HK-2 (cell line): ENCODE measurements around the gene GCM1.
A peak's percentile ranks its signal among the peaks of the same experiment; 100 is the strongest.

ENCODE experiments used
- DNase-seq: peaks from one replicate; pipeline ENCODE4 v3.0.0-alpha.2; 2018; ENCODE audit not compliant: unreplicated experiment

The GCM1 gene

GRCh38 chr6:53152576-53152975 lies 3.9 kb upstream of the GCM1 start:
- DNase-seq: no peak

- no peak for DNase-seq
Measured at GRCh38 chr6:53151676-53152075, 3.0 kb upstream of the GCM1 start.

DNA sequence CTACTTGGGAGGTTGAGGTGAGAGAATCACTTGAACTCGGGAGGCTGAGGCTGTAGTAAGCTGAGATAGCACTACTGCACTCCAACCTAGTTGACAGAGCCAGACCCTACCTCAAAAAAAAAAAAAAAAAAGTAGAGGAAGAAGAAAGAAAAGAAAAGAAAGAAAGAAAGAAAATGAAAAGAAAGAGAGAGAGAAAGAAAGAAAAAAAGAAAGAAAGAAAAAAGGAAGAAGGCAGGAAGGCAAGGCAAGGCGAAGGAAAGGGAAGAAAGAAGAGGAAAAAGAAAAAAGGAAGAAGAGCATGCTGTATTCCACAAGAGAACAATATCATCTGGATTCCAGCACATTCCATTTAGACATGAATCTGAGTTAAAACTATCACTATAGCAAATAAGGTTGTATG lies 3.8 kb downstream of the GCM1 start:
- DNase-seq: no peak

GRCh38 chr6:53143710-53144109 lies 4.9 kb downstream of the GCM1 start:
- DNase-seq: no peak

DNA sequence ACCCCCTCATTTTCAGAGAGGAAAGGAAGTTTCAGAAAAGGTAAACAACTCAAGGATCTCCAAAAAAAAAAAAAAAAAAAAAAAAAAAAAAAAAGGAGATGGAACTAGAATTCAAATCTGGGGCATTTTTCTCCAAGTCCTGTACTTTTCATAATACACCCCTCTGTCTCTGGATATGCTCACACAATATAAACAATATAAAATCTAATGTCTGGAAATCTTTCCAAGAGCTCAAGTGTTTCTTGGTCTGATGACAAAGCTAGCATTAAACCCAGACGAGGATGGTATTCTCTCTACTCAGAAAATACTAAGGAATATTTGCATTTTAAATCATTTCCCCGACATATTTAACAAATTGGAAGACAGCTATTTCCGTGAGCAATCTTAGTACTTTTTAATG lies 5.8 kb downstream of the GCM1 start:
- no peak for DNase-seq

DNA sequence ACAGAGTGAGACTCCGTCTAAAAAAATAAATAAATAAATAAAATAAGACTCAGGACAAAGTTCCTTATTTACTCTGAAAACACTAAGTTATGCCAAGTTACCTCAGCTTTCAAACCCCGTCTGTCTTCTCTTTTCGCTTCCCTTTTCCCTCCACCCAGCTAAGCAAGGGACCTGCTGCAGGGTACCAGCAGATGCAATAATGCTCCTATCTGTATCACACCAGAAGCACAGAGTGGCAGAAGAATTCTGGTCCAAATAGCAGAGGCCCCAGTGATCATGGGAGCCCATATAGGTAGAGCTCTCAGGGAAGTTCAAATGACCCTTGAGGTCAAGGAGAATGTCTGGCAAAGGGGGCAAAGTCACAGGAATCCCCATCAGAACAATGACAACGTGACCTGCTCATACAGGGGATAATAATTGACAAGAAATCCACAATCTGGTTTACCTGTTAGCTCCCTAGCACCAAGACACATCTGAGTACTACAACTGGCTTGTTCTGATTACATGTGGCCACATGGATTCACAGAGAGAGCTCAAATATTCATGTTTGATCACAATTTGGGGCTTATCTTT lies 8.7 kb downstream of the GCM1 start:
- DNase-seq: no peak

DNA sequence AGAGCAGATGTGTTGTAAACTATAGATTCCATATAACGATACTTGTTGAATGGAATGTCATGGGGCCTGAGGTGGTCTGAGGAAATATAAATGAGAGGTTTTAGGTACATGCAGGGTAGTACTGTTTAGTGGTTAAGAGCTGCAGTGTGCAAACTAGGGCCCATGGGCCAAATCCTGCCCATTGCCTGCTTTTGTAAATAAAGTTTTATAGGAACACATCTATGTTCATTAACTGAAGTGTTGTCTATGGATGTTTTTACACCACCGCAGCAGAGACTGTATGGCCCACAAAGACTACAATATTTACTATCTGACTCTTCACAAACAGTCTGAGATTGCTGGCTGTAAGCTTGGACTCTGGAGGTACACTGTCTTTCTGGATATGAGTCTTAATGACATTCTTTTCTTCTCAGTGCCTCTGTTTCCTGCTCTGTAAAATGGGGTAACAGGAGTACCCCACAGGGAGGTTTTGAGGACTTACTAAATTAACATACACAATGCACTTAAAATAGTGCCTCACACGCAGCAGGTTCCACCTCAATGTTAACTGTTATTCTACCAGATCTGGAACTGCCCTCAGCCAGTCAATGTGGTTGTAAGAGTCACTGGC lies 12.5 kb downstream of the GCM1 start:
- no peak for DNase-seq

DNA sequence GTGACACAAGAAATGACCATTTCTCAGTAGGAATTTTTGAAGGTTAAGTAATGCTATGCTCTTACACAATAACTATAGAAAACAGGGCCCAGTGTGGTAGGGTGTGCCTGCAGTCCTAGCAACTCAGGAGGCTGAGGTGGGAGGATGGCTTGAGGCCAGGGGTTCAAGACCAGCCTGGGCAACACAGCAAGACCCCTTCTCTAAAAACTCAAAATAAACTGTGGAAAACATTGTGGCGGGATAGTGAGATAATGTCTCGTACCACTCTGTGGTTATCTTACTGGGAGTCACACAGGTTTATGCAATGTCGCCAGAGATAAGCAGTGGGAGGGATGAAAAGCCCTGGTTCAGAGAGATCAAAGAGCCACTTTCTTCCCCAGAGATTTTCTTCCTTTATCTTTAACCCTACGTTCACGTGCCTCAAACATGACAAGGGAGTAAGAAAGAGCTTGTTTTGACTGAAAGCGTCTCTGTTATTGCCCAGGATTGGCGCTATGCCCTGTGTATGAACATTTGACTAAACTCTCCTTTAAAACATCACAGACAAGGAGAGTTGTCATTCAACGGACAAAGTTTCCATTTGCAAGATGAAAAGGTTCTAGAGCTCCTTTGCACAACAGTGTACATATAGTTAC lies 13.9 kb downstream of the GCM1 start:
- no peak for DNase-seq

GRCh38 chr6:53133961-53134360 lies 14.7 kb downstream of the GCM1 start:
- DNase-seq: no peak

- no peak for DNase-seq
Measured at GRCh38 chr6:53130569-53131290, 17.9 kb downstream of the GCM1 start.

- peak; percentile 35 for DNase-seq
Measured at GRCh38 chr6:53128842-53129241, 19.8 kb downstream of the GCM1 start.

- no peak for DNase-seq
Measured at GRCh38 chr6:53125276-53125675, 23.4 kb downstream of the GCM1 start.

GRCh38 chr6:53124131-53124800 lies 24.4 kb downstream of the GCM1 start:
- no peak for DNase-seq

DNA sequence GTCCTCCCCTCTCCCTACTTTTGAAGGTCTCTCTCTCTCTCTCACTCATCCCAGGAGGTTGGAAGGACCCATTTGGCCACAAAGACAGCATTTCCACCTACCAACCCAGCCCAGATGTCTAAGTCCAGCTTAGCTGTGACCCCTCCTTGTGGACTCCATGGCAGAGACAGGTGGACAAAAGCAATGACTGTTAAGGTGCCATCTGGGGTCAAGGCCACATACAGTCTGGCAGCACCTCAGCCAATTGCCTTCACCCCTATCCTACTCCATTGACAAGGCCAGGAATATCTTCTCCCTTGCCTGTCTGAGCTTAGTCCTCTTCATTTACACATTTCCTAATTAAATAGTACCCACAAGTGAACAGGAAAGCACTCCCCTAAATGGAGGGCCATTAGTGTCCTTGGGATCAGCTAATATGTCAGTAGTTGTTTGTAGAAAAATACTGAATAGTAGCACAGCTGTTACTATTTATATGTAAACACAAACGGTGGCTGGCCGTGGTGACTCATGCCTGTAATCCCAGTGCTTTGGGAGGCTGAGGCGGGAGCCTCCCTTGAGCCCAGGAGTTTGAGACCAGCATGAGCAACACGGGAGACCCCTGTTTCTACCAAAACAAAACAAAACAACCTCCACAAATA lies 28.8 kb downstream of the GCM1 start:
- DNase-seq: no peak

DNA sequence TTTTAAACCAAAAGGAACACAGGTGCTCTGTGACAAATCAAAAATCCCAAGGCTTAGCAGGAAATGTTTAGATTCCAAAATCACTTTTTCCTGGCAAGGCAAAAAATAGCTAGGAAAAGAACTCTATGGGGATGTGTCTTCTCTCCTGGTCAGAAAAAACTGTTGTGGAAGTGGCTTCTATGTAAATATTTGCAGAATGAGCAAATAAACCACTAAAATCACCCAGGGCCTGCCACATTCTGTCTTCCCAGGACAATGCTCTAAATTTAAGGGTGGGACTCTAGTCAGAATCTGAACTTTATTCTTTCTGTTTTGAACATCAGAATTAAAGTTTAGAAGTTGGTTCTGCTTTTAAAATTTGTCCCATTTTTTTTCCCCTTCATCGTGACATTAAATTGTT lies 29.3 kb downstream of the GCM1 start:
- no peak for DNase-seq

DNA sequence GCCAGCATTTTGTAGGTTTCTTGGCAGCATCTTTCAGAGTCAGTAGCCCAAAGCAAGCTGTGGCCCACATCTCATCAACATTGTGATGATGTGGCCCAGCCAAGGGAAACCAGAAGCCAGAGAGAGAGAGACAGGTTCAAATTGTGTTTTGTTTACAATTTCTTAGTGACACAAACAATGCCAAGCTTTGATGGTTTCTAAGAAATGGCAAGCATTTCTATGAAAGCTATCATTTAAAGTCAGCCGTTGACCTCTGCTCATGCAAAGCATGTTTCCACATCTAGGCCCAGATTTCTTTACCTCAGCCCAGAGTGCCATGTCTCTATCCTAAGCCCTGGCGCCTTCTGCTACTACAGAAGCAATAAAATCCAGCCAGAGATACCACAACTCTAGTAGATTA lies 32.9 kb downstream of the GCM1 start:
- no peak for DNase-seq

DNA sequence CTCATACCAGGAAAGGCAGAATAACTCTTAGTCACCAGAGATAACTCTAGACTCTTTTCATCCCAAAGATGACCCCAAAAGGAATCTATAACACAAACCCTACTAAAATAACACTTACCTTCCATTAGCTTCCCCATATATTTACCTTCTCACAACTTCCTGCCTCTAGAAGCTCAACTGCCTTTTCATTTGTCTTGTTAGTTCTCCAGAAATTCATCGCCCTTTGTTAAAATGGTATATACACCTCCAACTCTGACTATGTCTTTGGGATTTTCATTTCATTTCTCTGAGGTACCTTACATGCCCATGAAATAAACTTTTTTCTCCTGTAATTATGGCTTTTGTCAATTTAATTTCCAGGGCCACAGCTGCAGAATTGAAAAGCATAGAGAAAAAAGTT lies 33.5 kb downstream of the GCM1 start:
- no peak for DNase-seq

- no peak for DNase-seq
Measured at GRCh38 chr6:53113742-53114141, 34.9 kb downstream of the GCM1 start.

GRCh38 chr6:53112871-53113270 lies 35.8 kb downstream of the GCM1 start:
- DNase-seq: no peak

GRCh38 chr6:53112404-53112803 lies 36.2 kb downstream of the GCM1 start:
- peak; percentile 27 for DNase-seq

DNA sequence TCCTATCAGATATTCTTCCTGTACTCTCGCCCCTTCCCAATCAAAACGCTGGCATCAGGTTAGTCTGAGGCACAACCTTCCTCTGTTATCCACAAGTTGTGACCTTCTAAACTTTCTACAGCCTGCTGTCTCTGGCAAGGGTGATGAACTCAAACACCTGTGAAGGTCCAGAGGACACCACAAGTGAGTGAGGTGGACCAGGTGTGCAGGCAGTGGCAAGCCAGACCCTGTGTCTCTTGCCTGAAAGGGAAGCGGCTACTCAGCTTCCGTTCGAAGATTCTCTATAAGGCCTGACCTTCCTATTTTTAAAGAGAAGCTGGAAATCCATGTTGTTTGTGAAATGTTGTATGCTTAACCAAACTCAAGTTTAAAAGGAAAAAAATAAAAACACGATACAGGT lies 36.8 kb downstream of the GCM1 start:
- DNase-seq: no peak

GRCh38 chr6:53109612-53110011 lies 39.0 kb downstream of the GCM1 start:
- DNase-seq: no peak
